ENCODE results near the gene IFT122. TPM values are rescaled to one million over a fixed set of nuclear protein-coding genes. Genes with fewer than 3 reads are reported as not detected.
A peak's percentile ranks its signal among the peaks of the same experiment; 100 is the strongest.
"Not testable (repeated sequence)": the region's sequence is repeated elsewhere in the genome, so short reads cannot be mapped to it uniquely, and the experiment has no call there.

IFT122 gene
- total and polyA plus RNA-seq, 3 experiments from 2014 or later: 4.3 to 16.5 (median 16.4) TPM

DNA sequence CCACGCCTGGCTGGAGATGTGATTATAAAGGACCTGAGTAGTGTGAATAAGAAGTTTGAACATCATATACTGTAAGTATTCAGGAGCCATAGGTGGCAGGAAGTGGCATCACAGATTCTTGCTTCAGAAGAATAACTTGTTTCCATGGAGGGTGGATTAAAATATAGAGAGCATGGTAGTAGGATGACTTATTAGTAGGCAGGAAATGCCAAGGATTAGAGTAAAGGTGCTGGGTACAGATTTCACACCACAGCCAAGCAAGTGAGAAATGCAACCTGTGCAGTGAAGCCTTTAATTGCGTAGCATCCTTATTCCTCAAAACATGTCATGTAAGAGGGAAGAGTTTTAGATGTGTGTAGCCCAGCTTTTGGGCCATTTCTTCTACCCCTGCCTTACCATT lies 30.8 kb downstream of the IFT122 start:
- no peaks in the 10 kb centered on the region for H3K4me1 Mint-ChIP-seq
- ChIA-PET POLR2A (no interaction called here), CTCF (no interaction called here)
- H3K27me3 Mint-ChIP-seq: no peaks in the 10 kb centered on the region
- Histone ChIP-seq H3K4me3 (ENCODE audit: low read length) (no peak overlapping the region), H3K27me3 (ENCODE audit: insufficient read depth, low read length, poor library complexity, severe bottlenecking) (no peaks in the 10 kb centered on the region), H3K9me3 (ENCODE audit: low read length) (no peaks in the 10 kb centered on the region), H3K36me3 (ENCODE audit: insufficient read depth, low read length) (no peaks in the 10 kb centered on the region), H3K27ac (ENCODE audit: low read depth, low read length) (no peak overlapping the region), H3K4me1 (ENCODE audit: insufficient read depth, low read length) (no peaks in the 10 kb centered on the region)
- no peak overlapping the region for H3K27ac Mint-ChIP-seq
- no peaks in the 10 kb centered on the region for H3K9me3 Mint-ChIP-seq
- peaks cover 4 to 32% (median 15%) of the 10 kb centered on the region in 3 donors for H3K36me3 Mint-ChIP-seq
- DNase-seq: no peak
- no peak overlapping the region for H3K4me3 Mint-ChIP-seq

DNA sequence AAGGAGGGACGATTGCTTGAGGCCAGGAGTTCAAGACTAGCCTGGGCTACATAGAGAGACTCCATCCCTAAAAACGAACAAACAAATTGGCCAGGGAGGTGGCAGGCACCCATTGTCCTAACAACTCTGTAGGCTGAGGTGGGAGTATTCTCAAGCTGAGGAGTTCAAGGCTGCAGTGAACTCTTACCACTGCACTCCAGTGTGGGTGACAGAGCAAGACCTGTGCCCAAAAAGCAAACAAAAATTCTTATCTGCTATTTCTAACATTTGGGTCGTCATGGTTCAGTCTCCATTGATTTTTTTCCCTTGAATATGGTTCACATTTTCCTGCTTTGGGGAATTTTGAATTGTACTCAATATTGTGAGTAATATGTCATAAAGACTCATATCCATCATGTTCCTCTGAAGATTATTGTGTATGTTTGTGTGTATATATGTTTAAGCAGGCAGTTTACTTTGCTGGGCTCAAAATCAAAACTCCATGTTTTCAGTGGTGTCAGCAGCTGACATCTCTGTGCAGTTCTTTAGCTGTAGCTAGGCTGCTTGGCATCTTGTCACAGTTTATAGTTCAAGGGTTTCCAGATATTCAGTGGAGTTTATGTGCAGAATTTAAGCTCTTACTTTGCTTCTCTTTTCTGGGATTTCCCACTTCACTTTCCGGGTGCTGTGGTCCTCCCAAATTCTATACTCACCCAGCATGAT lies 33.2 kb downstream of the IFT122 start:
- no peaks in the 10 kb centered on the region for H3K9me3 Mint-ChIP-seq
- no peaks in the 10 kb centered on the region for H3K4me1 Mint-ChIP-seq
- Histone ChIP-seq H3K36me3 (ENCODE audit: insufficient read depth, low read length) (no peaks in the 10 kb centered on the region), H3K27me3 (ENCODE audit: insufficient read depth, low read length, poor library complexity, severe bottlenecking) (no peaks in the 10 kb centered on the region), H3K9me3 (ENCODE audit: low read length) (no peaks in the 10 kb centered on the region), H3K4me1 (ENCODE audit: insufficient read depth, low read length) (no peaks in the 10 kb centered on the region), H3K4me3 (ENCODE audit: low read length) (no peak overlapping the region), H3K27ac (ENCODE audit: low read depth, low read length) (no peak overlapping the region)
- no peak overlapping the region for H3K4me3 Mint-ChIP-seq
- CTCF ChIA-PET: interaction anchor here (1.0 kb wide), 1 partner anchor 17 kb away, joined by 4 read pairs; no protein-coding TSS in a partner anchor
- no peak for DNase-seq
- H3K27ac Mint-ChIP-seq: no peak overlapping the region
- H3K27me3 Mint-ChIP-seq: no peaks in the 10 kb centered on the region
- peaks cover 4 to 48% (median 17%) of the 10 kb centered on the region in 3 donors for H3K36me3 Mint-ChIP-seq
- POLR2A ChIA-PET: no interaction called here

DNA sequence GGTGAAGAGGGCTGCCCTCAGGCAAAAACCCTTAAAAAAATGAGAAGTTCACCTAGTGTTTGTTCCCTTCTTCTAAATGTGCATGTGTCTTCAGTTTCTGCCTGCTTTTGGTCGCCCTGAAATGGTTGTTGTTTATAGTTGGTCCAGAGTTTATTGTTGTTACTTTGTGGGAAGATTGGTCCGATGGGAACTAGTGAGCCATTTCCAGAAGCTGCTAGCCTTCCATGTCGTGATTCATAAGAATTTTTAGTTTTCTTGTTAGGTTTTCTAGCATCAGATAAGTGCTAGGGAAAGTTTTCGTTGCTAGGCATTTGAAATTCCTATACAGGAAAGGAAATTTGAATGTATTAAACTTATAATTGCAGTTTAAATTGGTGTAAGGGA lies 33.7 kb downstream of the IFT122 start:
- no peaks in the 10 kb centered on the region for H3K27me3 Mint-ChIP-seq
- peaks cover 4 to 50% (median 17%) of the 10 kb centered on the region in 3 donors for H3K36me3 Mint-ChIP-seq
- DNase-seq: no peak
- H3K36me3 ChIP-seq (ENCODE audit: insufficient read depth, low read length): no peaks in the 10 kb centered on the region
- H3K4me1 Mint-ChIP-seq: no peaks in the 10 kb centered on the region
- H3K9me3 ChIP-seq (ENCODE audit: low read length): no peaks in the 10 kb centered on the region
- H3K27ac ChIP-seq (ENCODE audit: low read depth, low read length): no peak overlapping the region
- H3K4me3 ChIP-seq (ENCODE audit: low read length): no peak overlapping the region
- CTCF ChIA-PET: no interaction called here
- POLR2A ChIA-PET: no interaction called here
- no peaks in the 10 kb centered on the region for H3K4me1 ChIP-seq (ENCODE audit: insufficient read depth, low read length)
- H3K27me3 ChIP-seq (ENCODE audit: insufficient read depth, low read length, poor library complexity, severe bottlenecking): no peaks in the 10 kb centered on the region
- H3K9me3 Mint-ChIP-seq: no peaks in the 10 kb centered on the region
- no peak overlapping the region for H3K4me3 Mint-ChIP-seq
- no peak overlapping the region for H3K27ac Mint-ChIP-seq

DNA sequence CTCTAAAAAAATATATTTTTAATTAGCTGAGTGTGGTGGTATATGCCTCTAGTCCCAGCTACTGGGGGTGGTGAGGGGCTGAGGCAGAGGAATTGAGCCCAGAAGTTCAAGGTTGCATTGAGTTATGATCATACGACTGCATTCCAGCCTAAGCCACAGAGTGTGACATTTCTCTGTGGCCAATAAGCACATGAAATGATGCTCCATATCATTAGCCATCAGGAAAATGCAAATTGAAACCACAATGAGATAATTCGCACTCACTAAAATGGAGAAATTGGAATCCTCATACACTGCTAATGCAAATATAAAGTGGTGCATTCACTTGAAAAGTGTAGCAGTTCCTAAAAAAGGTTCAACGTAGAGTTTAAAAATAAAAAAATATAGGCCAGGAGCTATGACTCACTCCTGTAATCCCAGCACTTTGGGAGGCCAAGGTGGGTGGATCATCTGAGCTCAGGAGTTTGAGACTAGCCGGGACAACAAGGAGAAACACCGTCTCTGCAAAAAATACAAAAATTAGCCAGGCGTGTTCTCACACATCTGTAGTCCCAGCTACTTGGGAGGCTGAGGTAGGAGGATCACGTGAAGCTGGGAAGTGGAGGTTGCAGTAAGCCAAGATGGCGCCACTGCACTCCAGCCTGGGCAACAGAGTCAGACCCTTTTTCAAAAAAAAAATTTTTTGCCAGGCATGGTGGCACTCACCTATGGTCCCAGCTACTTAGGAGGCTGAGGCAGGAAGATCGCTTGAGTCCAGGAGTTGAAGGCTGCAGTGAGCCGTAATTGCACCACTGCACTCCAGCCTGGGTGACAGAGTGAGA lies 35.2 kb downstream of the IFT122 start:
- ChIA-PET CTCF (interaction anchor here (2.2 kb wide), 1 partner anchor 15 kb away, joined by 6 read pairs; no protein-coding TSS in a partner anchor), POLR2A (no interaction called here)
- Histone ChIP-seq H3K4me1 (ENCODE audit: insufficient read depth, low read length) (no peaks in the 10 kb centered on the region), H3K27me3 (ENCODE audit: insufficient read depth, low read length, poor library complexity, severe bottlenecking) (no peaks in the 10 kb centered on the region), H3K27ac (ENCODE audit: low read depth, low read length) (no peak overlapping the region), H3K4me3 (ENCODE audit: low read length) (no peak overlapping the region), H3K36me3 (ENCODE audit: insufficient read depth, low read length) (no peaks in the 10 kb centered on the region), H3K9me3 (ENCODE audit: low read length) (no peaks in the 10 kb centered on the region)
- no peaks in the 10 kb centered on the region for H3K4me1 Mint-ChIP-seq
- no peaks in the 10 kb centered on the region for H3K9me3 Mint-ChIP-seq
- no peak overlapping the region for H3K4me3 Mint-ChIP-seq
- no peaks in the 10 kb centered on the region for H3K27me3 Mint-ChIP-seq
- peak overlapping the region in 1 of 8 donors; percentile 6 for H3K27ac Mint-ChIP-seq
- H3K36me3 Mint-ChIP-seq: peaks cover 0 to 53% (median 15%) of the 10 kb centered on the region in 3 donors
- DNase-seq: no peak

DNA sequence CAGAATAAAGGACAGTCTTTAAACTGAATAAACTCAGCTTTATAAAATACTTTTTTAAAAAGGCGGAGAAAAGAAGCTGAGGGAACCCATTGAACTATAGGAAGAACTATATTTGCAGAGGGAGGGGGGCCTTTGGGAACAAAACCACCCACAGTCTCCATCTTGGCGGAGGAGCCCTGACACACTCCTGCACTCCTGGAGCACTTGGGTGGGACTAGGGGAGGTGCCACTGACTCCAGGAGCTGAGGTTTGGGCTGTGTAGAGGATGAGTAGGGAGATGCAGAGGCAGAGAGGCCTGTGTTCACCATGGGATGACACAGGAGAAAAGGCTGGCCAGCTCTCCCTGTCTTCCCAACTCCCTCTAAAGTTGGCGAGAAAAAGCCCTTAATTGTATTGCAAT lies 35.8 kb downstream of the IFT122 start:
- POLR2A ChIA-PET: no interaction called here
- Histone ChIP-seq H3K4me3 (ENCODE audit: low read length) (no peak overlapping the region), H3K4me1 (ENCODE audit: insufficient read depth, low read length) (no peaks in the 10 kb centered on the region), H3K27me3 (ENCODE audit: insufficient read depth, low read length, poor library complexity, severe bottlenecking) (no peaks in the 10 kb centered on the region), H3K27ac (ENCODE audit: low read depth, low read length) (no peak overlapping the region), H3K36me3 (ENCODE audit: insufficient read depth, low read length) (no peaks in the 10 kb centered on the region), H3K9me3 (ENCODE audit: low read length) (no peaks in the 10 kb centered on the region)
- DNase-seq: no peak
- Mint-ChIP-seq H3K36me3 (peaks cover 0 to 57% (median 20%) of the 10 kb centered on the region in 3 donors), H3K27me3 (no peaks in the 10 kb centered on the region), H3K4me1 (no peaks in the 10 kb centered on the region), H3K27ac (no peak overlapping the region), H3K9me3 (no peaks in the 10 kb centered on the region), H3K4me3 (no peak overlapping the region)
- CTCF ChIA-PET: interaction anchor here (2.2 kb wide), 1 partner anchor 14 kb away, joined by 6 read pairs; no protein-coding TSS in a partner anchor

DNA sequence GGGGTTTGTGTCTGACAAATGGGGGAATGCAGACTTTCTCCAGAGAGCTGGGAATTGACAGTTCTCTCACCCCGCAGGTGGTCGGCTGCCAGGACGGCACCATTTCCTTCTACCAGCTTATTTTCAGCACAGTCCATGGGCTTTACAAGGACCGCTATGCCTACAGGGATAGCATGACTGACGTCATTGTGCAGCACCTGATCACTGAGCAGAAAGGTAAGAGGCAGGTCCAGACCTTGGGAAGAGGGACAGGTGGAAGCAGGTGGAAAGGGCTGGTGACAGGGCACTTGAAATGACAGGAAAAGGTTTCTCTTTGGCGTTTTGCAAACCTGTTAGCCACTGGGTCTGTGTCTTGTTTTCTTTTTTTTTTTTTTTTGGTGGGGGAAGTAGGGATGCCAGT lies 36.6 kb downstream of the IFT122 start:
- Histone ChIP-seq H3K9me3 (ENCODE audit: low read length) (no peaks in the 10 kb centered on the region), H3K36me3 (ENCODE audit: insufficient read depth, low read length) (no peaks in the 10 kb centered on the region), H3K4me1 (ENCODE audit: insufficient read depth, low read length) (peaks cover 1% of the 10 kb centered on the region), H3K4me3 (ENCODE audit: low read length) (no peak overlapping the region), H3K27ac (ENCODE audit: low read depth, low read length) (no peak overlapping the region), H3K27me3 (ENCODE audit: insufficient read depth, low read length, poor library complexity, severe bottlenecking) (no peaks in the 10 kb centered on the region)
- Mint-ChIP-seq H3K27me3 (no peaks in the 10 kb centered on the region), H3K36me3 (peaks cover 0 to 61% (median 20%) of the 10 kb centered on the region in 3 donors), H3K4me1 (no peaks in the 10 kb centered on the region), H3K9me3 (no peaks in the 10 kb centered on the region), H3K27ac (no peak overlapping the region), H3K4me3 (no peak overlapping the region)
- CTCF ChIA-PET: no interaction called here
- DNase-seq: no peak
- POLR2A ChIA-PET: no interaction called here

DNA sequence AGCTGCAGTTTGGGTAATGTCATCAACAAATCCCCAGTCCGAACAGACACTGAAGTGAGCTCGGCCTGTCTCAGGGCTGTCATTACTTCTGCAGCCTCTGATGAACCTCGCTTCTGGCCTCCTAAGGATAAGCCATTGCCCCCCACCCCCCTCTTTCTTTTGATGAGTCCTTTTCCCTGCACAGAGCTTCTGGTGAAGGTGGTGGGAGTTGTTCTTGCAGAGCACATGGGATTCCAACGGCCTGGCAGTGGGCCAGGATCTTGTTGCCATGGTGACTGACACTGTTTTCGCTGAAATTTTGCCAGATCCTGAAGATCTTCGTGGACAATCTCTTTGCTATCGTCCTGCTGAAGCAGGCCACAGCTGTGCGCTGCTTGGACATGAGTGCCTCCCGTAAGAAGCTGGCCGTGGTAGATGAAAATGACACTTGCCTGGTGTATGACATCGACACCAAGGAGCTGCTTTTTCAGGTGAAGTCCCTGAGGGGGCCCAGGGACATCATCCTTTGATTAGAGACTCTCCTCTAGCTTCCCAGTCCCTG lies 41.3 kb downstream of the IFT122 start:
- H3K27ac ChIP-seq (ENCODE audit: low read depth, low read length); H3K27me3 ChIP-seq (ENCODE audit: insufficient read depth, low read length, poor library complexity, severe bottlenecking); POLR2A ChIA-PET; H3K4me3 Mint-ChIP-seq; H3K36me3 ChIP-seq (ENCODE audit: insufficient read depth, low read length); H3K9me3 ChIP-seq (ENCODE audit: low read length); H3K9me3 Mint-ChIP-seq; H3K4me1 Mint-ChIP-seq; H3K4me3 ChIP-seq (ENCODE audit: low read length); H3K27me3 Mint-ChIP-seq; DNase-seq: not testable (repeated sequence)
- Mint-ChIP-seq H3K27ac (peak overlapping the region in 7 of 8 donors; percentile 51 to 92 (median 80)), H3K36me3 (peaks cover 3 to 65% (median 18%) of the 10 kb centered on the region in 3 donors)
- CTCF ChIA-PET: interaction anchor here (0.9 to 2.3 kb wide), 2 partner anchors 9 to 11 kb away, joined by 3 to 8 read pairs; no protein-coding TSS in a partner anchor
- peaks cover 12% of the 10 kb centered on the region for H3K4me1 ChIP-seq (ENCODE audit: insufficient read depth, low read length)
